HG03159 (cell line): ENCODE data around the gene PHF1.

Source experiments
- ATAC-seq: cut with Tn5 transposase; IDR thresholded peaks from one replicate; pipeline ENCODE4 v1.9.1; 2021; ENCODE audit warnings: mild to moderate bottlenecking, moderate library complexity; ENCODE audit not compliant: unreplicated experiment

PHF1 gene

GRCh38 chr6:33417128-33417902 lies 6.5 kb downstream of the PHF1 start:
- peak; percentile 0 for ATAC-seq

GRCh38 chr6:33417903-33418689 lies 7.3 kb downstream of the PHF1 start, which contains the start of gene CUTA:
TSS of gene CUTA (minus strand) at chr6:33418107. CDS start at chr6:33418000, 107 bp downstream.
- ATAC-seq: peak; percentile 77

- no peak for ATAC-seq
Measured at GRCh38 chr6:33418690-33419291, 8.0 kb downstream of the PHF1 start.

- no peak for ATAC-seq
Measured at GRCh38 chr6:33419580-33420490, 9.0 kb downstream of the PHF1 start, which contains the start of gene SYNGAP1. TSS of gene SYNGAP1 (plus strand) at chr6:33420065. CDS start at chr6:33420265, 200 bp downstream.

GRCh38 chr6:33420491-33421343 lies 9.9 kb downstream of the PHF1 start:
- no peak for ATAC-seq

- ATAC-seq: no peak
Measured at GRCh38 chr6:33421344-33421643, 10.5 kb downstream of the PHF1 start.

- ATAC-seq: no peak
Measured at GRCh38 chr6:33423777-33424176, 13.0 kb downstream of the PHF1 start.

- no peak for ATAC-seq
Measured at GRCh38 chr6:33424855-33425667, 14.2 kb downstream of the PHF1 start.

- ATAC-seq: no peak
Measured at GRCh38 chr6:33425668-33426577, 15.1 kb downstream of the PHF1 start.

- no peak for ATAC-seq
Measured at GRCh38 chr6:33426590-33427511, 16.0 kb downstream of the PHF1 start.

- ATAC-seq: no peak
Measured at GRCh38 chr6:33427585-33428223, 16.9 kb downstream of the PHF1 start.

- ATAC-seq: no peak
Measured at GRCh38 chr6:33428224-33428965, 17.6 kb downstream of the PHF1 start.

GRCh38 chr6:33428966-33429749 lies 18.3 kb downstream of the PHF1 start:
- no peak for ATAC-seq

- no peak for ATAC-seq
Measured at GRCh38 chr6:33429750-33430052, 18.9 kb downstream of the PHF1 start.

- no peak for ATAC-seq
Measured at GRCh38 chr6:33430334-33430733, 19.5 kb downstream of the PHF1 start.
